ENCODE data around the gene FBXW8. TPM values are rescaled to one million over a fixed set of nuclear protein-coding genes. Genes with fewer than 3 reads are reported as not detected.

Gene FBXW8
- total RNA-seq, 2 experiments from 2014 or later: 6.6 to 7.3 TPM

DNA sequence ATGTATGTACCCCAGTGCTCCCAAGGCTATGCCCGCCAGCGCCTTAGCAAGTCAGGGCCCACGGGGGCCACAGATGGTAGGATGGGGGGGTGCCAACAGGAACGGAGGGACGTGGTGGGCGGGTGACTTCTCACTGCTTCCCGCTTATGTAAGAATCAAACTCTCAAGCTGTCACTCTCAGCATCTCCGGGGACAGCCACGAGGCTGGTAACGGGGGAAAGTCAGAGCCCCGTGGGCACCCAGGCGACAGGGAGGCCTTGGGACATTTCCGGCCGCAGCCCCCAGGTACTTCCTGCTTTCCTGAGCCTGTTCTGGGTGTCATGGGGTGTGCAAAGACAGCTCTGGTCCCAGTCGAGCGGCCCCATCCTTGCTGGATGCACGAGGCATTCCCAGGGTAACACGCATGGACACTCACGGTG is 129.2 kb downstream of the FBXW8 start:
- POLR2A ChIA-PET: no interaction called here

DNA sequence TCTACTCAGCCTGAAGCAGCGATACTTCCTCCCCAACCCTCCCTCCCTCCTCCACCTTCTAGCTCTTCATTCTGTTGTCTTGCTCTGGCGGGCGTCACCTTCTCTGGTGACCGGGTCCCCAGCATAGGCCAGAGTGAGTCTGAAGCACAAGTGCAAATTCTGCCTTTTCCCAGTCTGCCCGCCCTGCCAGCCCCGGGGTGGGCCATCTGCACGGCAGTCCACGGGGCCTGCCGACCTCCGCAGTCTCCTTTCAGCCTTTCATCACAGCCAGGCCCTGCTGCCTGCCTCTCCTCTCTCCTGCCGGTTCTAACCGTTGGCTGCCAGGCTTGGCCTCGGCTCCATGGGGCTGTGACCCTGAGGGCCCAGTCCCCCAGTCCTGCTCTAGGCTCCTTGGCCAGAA is 129.7 kb downstream of the FBXW8 start:
- no peaks in the 10 kb centered on the region for H3K9me3 ChIP-seq (ENCODE audit: control insufficient read depth in 1 of 2, insufficient read depth in 1 of 2, low read length in 2 of 2)
- no peaks in the 10 kb centered on the region for H3K27me3 ChIP-seq (ENCODE audit: control insufficient read depth in 1 of 2, insufficient read depth in 2 of 2, low read length in 2 of 2)
- DNase-seq: no peak
- H3K4me1 Mint-ChIP-seq (ENCODE audit: low read depth): no peaks in the 10 kb centered on the region
- H3K9me3 Mint-ChIP-seq: no peaks in the 10 kb centered on the region
- H3K4me3 ChIP-seq (ENCODE audit: low read length): no peak overlapping the region
- no peak overlapping the region for H3K4me3 Mint-ChIP-seq
- H3K36me3 Mint-ChIP-seq (ENCODE audit: low read depth): no peaks in the 10 kb centered on the region
- ChIA-PET POLR2A (no interaction called here), CTCF (no interaction called here)
- H3K27ac ChIP-seq (ENCODE audit: low read depth in 1 of 2, low read length in 2 of 2): no peak overlapping the region
- no peaks in the 10 kb centered on the region for H3K27me3 Mint-ChIP-seq
- TF ChIP-seq, protein P1, sequence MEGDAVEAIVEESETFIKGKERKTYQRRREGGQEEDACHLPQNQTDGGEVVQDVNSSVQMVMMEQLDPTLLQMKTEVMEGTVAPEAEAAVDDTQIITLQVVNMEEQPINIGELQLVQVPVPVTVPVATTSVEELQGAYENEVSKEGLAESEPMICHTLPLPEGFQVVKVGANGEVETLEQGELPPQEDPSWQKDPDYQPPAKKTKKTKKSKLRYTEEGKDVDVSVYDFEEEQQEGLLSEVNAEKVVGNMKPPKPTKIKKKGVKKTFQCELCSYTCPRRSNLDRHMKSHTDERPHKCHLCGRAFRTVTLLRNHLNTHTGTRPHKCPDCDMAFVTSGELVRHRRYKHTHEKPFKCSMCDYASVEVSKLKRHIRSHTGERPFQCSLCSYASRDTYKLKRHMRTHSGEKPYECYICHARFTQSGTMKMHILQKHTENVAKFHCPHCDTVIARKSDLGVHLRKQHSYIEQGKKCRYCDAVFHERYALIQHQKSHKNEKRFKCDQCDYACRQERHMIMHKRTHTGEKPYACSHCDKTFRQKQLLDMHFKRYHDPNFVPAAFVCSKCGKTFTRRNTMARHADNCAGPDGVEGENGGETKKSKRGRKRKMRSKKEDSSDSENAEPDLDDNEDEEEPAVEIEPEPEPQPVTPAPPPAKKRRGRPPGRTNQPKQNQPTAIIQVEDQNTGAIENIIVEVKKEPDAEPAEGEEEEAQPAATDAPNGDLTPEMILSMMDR (IDR thresholded peaks at IDR 0.05): no peak
- no peak for ATAC-seq (ENCODE audit: poor library complexity)
- no peak overlapping the region for H3K27ac Mint-ChIP-seq
- H3K36me3 ChIP-seq (ENCODE audit: insufficient read depth, low read length): no peaks in the 10 kb centered on the region
- intact Hi-C loops (cut with DNase I, micrococcal nuclease): no loop called here
- H3K4me1 ChIP-seq (ENCODE audit: insufficient read depth, low read length): no peaks in the 10 kb centered on the region

More for the DNA sequence above, 129.2 kb downstream of the FBXW8 start:
- ATAC-seq (ENCODE audit: poor library complexity): no peak
- Histone ChIP-seq H3K27ac (ENCODE audit: low read depth in 1 of 2, low read length in 2 of 2) (no peak overlapping the region), H3K9me3 (ENCODE audit: control insufficient read depth in 1 of 2, insufficient read depth in 1 of 2, low read length in 2 of 2) (no peaks in the 10 kb centered on the region), H3K36me3 (ENCODE audit: insufficient read depth, low read length) (no peaks in the 10 kb centered on the region), H3K4me1 (ENCODE audit: insufficient read depth, low read length) (no peaks in the 10 kb centered on the region), H3K4me3 (ENCODE audit: low read length) (no peak overlapping the region), H3K27me3 (ENCODE audit: control insufficient read depth in 1 of 2, insufficient read depth in 2 of 2, low read length in 2 of 2) (no peaks in the 10 kb centered on the region)
- Mint-ChIP-seq H3K27ac (no peak overlapping the region), H3K4me1 (ENCODE audit: low read depth) (no peaks in the 10 kb centered on the region), H3K36me3 (ENCODE audit: low read depth) (no peaks in the 10 kb centered on the region), H3K27me3 (no peaks in the 10 kb centered on the region), H3K9me3 (no peaks in the 10 kb centered on the region), H3K4me3 (no peak overlapping the region)
- TF ChIP-seq, protein P1 (IDR thresholded peaks at IDR 0.05): no peak
- intact Hi-C loops (cut with DNase I, micrococcal nuclease): no loop called here
- CTCF ChIA-PET: no interaction called here
- no peak for DNase-seq

DNA sequence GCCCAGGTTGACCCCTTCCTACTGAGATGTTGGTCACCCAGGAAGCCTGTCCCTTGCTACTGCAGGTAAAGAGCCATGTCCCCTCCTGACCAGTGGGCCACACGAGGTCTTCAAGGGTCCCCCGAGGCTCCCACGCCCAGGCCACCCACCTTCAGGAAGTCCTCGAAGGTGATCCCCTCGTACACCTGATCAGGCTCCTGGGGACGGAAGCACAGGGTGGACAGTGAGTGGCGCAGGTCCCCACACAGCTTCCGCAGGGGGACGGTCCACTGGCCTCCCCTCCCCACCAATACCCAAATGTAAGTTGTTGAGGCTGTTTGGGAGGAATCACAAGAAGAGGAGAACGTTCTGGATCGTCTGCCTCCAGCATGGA is 131.0 kb downstream of the FBXW8 start:
- no peak overlapping the region for H3K4me3 Mint-ChIP-seq
- no peak for ATAC-seq (ENCODE audit: poor library complexity)
- H3K4me3 ChIP-seq (ENCODE audit: low read length): no peak overlapping the region
- H3K4me1 Mint-ChIP-seq (ENCODE audit: low read depth): no peaks in the 10 kb centered on the region
- TF ChIP-seq, protein P1 (IDR thresholded peaks at IDR 0.05): no peak
- no peaks in the 10 kb centered on the region for H3K4me1 ChIP-seq (ENCODE audit: insufficient read depth, low read length)
- no peaks in the 10 kb centered on the region for H3K27me3 Mint-ChIP-seq
- CTCF ChIA-PET: no interaction called here
- no peak overlapping the region for H3K27ac Mint-ChIP-seq
- intact Hi-C loops (cut with DNase I, micrococcal nuclease): no loop called here
- DNase-seq: no peak
- POLR2A ChIA-PET: no interaction called here
- peaks cover 0 to 4% of the 10 kb centered on the region in 2 experiments for H3K9me3 ChIP-seq (ENCODE audit: control insufficient read depth in 1 of 2, insufficient read depth in 1 of 2, low read length in 2 of 2)
- no peaks in the 10 kb centered on the region for H3K36me3 Mint-ChIP-seq (ENCODE audit: low read depth)
- H3K27ac ChIP-seq (ENCODE audit: low read depth in 1 of 2, low read length in 2 of 2): no peak overlapping the region
- H3K27me3 ChIP-seq (ENCODE audit: control insufficient read depth in 1 of 2, insufficient read depth in 2 of 2, low read length in 2 of 2): no peaks in the 10 kb centered on the region
- no peaks in the 10 kb centered on the region for H3K9me3 Mint-ChIP-seq
- H3K36me3 ChIP-seq (ENCODE audit: insufficient read depth, low read length): no peaks in the 10 kb centered on the region

Data from CD4-positive, alpha-beta T cell (primary cell).